K562 (cell line): ENCODE data around the gene DCAF17. TPM values are rescaled to one million over a fixed set of nuclear protein-coding genes. Genes with fewer than 3 reads are reported as not detected.

Source experiments
- BRD9 ChIP-seq: fragments of 450-650 bp; IDR thresholded peaks from 2 replicates; pipeline ENCODE4 v1.6.1; 2018; ENCODE audit warnings: low read depth; ENCODE audit not compliant: partially characterized antibody
- FOXJ2 ChIP-seq: fragments of 200-800 bp; sonication (Bioruptor generic); IDR thresholded peaks from 2 replicates; pipeline ENCODE4 v1.6.1; 2016; ENCODE audit warnings: missing genetic modification characterization, missing compliant biosample characterization
- HIVEP1 ChIP-seq: fragments of 250-450 bp; sonication (Bioruptor Pico); IDR thresholded peaks from 2 replicates; pipeline ENCODE4 v1.4.0; 2020; ENCODE audit warnings: mild to moderate bottlenecking
- MYBL2 ChIP-seq, 2 experiments: fragments of 450-650 bp in 1 of 2; sonication (generic) in 1 of 2; formaldehyde crosslinking in 1 of 2; IDR thresholded peaks; 2 replicates each; pipeline versions ENCODE4 v1.6.1 to v1.8.1; 2017 to 2022; ENCODE audit warnings: borderline replicate concordance in 1 of 2, inconsistent platforms in 1 of 2, low read depth in 1 of 2, mild to moderate bottlenecking in 1 of 2, missing genetic modification reagents in 1 of 2, moderate library complexity in 1 of 2
- NFRKB ChIP-seq: fragments of 450-650 bp; IDR thresholded peaks from 2 replicates; pipeline ENCODE4 v1.6.1; 2016; ENCODE audit warnings: low read depth
- PYGO2 ChIP-seq: fragments of 450-650 bp; IDR thresholded peaks from 2 replicates; pipeline ENCODE4 v1.6.1; 2016; ENCODE audit warnings: mild to moderate bottlenecking, missing genetic modification characterization, moderate library complexity, missing compliant biosample characterization
- TAF9B ChIP-seq: fragments of 450-650 bp; IDR thresholded peaks from 2 replicates; pipeline ENCODE4 v1.6.1; 2018; ENCODE audit warnings: mild to moderate bottlenecking; ENCODE audit not compliant: partially characterized antibody
- U2AF1 ChIP-seq: fragments of 200-400 bp; formaldehyde crosslinking; optimal IDR thresholded peaks from 2 replicates; pipeline ENCODE3; 2017; ENCODE audit warnings: mild to moderate bottlenecking, low read depth, low read length, moderate library complexity
- ZNF41 ChIP-seq: fragments of 250-450 bp; sonication (Bioruptor Pico); conservative IDR thresholded peaks from 2 replicates; pipeline ENCODE4 v1.4.0; 2020; ENCODE audit warnings: mild to moderate bottlenecking
- ZSCAN32 ChIP-seq: fragments of 450-650 bp; formaldehyde crosslinking; IDR thresholded peaks from 2 replicates; pipeline ENCODE4 v1.4.0; 2020; ENCODE audit warnings: mild to moderate bottlenecking, moderate library complexity
- polyA plus RNA-seq, 8 experiments: library from polyadenylated mRNA; depleted of rRNA in 4 of 8; stranded (reverse) in 5 of 8; unstranded in 3 of 8; fragments of >200 nt; fragmentation: Nextera tagmentation in 2 of 8; fragmentation: Illumina TruSeq in 1 of 8; extraction: Ambion mirVana in 2 of 8; extraction: Trizol in 1 of 8; gene quantifications; 2 replicates each; pipeline versions ENCODE4 v1.2.1 to v1.2.3, GENCODE V29; 2011 to 2014; ENCODE audit warnings: inconsistent platforms in 1 of 8, missing spikeins in 1 of 8
- total RNA-seq, 7 experiments: library from RNA; depleted of rRNA in 6 of 7; stranded (reverse); fragments of >200 nt in 6 of 7; fragmentation: Illumina TruSeq in 2 of 7; extraction: Trizol in 2 of 7; gene quantifications; 2 replicates each; pipeline versions ENCODE4 v1.2.1 to v1.2.3, GENCODE V29; 2011 to 2021; ENCODE audit warnings: low replicate concordance in 1 of 7
- TF ChIP-seq, protein P1 (sequence below), 2 experiments: fragments of 450-650 bp; IDR thresholded peaks; 2 replicates each; pipeline ENCODE4 v1.6.1; 2018; ENCODE audit warnings: mild to moderate bottlenecking in 2 of 2, low read depth in 1 of 2; ENCODE audit not compliant: partially characterized antibody in 2 of 2
- TF ChIP-seq, protein P2 (sequence below): sonication (generic); formaldehyde crosslinking; IDR thresholded peaks from 2 replicates; pipeline ENCODE4 v1.9.0; 2022; ENCODE audit warnings: mild to moderate bottlenecking, missing genetic modification reagents
- TF ChIP-seq, protein P3 (sequence below): fragments of 200-800 bp; sonication (Bioruptor generic); IDR thresholded peaks from 2 replicates; pipeline ENCODE4 v1.6.1; 2016; ENCODE audit warnings: missing genetic modification characterization, missing compliant biosample characterization
- TF ChIP-seq, protein P4 (sequence below): fragments of 450-650 bp; formaldehyde crosslinking; IDR thresholded peaks from 2 replicates; pipeline ENCODE4 v1.4.0; 2020; ENCODE audit warnings: mild to moderate bottlenecking, moderate library complexity
- TF ChIP-seq, protein P5 (sequence below): sonication (generic); formaldehyde crosslinking; IDR thresholded peaks from 2 replicates; pipeline ENCODE4 v1.8.1; 2023; ENCODE audit warnings: mild to moderate bottlenecking, missing genetic modification reagents, moderate library complexity

DCAF17 gene
- total and polyA plus RNA-seq, 9 of the 15 experiments (the other 6 are each of a cell fraction or from before 2014, with no cell fraction given): 10.0 to 38.5 (median 27.1) TPM

DNA sequence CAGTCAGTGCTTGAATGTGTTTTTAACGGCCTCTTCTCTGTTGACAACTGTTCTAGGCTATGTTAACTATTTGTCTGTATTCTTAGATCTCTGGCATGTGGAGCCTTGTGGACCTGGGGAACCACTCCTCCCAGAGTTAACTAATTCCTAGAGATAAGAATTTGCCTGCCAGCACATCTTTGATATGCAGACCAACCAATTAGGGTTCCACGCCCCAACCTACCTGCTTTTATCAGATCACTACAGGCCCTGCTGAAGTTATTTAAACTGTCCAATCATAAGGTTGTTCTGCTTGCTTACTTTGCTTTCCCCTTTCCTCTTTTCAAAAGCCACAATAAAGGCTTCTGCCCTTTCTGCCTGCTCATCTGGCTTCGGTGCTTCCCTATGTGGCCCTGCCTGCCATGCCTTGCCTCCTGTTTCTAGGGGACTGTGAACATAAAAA is 79.7 kb downstream of the DCAF17 start (continued):
- TF ChIP-seq, protein P1, sequence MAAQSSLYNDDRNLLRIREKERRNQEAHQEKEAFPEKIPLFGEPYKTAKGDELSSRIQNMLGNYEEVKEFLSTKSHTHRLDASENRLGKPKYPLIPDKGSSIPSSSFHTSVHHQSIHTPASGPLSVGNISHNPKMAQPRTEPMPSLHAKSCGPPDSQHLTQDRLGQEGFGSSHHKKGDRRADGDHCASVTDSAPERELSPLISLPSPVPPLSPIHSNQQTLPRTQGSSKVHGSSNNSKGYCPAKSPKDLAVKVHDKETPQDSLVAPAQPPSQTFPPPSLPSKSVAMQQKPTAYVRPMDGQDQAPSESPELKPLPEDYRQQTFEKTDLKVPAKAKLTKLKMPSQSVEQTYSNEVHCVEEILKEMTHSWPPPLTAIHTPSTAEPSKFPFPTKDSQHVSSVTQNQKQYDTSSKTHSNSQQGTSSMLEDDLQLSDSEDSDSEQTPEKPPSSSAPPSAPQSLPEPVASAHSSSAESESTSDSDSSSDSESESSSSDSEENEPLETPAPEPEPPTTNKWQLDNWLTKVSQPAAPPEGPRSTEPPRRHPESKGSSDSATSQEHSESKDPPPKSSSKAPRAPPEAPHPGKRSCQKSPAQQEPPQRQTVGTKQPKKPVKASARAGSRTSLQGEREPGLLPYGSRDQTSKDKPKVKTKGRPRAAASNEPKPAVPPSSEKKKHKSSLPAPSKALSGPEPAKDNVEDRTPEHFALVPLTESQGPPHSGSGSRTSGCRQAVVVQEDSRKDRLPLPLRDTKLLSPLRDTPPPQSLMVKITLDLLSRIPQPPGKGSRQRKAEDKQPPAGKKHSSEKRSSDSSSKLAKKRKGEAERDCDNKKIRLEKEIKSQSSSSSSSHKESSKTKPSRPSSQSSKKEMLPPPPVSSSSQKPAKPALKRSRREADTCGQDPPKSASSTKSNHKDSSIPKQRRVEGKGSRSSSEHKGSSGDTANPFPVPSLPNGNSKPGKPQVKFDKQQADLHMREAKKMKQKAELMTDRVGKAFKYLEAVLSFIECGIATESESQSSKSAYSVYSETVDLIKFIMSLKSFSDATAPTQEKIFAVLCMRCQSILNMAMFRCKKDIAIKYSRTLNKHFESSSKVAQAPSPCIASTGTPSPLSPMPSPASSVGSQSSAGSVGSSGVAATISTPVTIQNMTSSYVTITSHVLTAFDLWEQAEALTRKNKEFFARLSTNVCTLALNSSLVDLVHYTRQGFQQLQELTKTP (IDR thresholded peaks at IDR 0.05; ENCODE audit: low read depth in 1 of 2, partially characterized antibody in 2 of 2): peak in 1 of 2 experiments; percentile 30
- TF ChIP-seq FOXJ2 (tag) (no peak), U2AF1 (no peak), ZSCAN32 (CRISPR knock-in tag) (no peak), NFRKB (no peak), ZNF41 (CRISPR knock-in tag) (no peak), MYBL2 (IDR thresholded peaks at IDR 0.05; ENCODE audit: low read depth) (peak; percentile 94), MYBL2 (CRISPR knock-in tag; IDR thresholded peaks at IDR 0.05; ENCODE audit: borderline replicate concordance) (no peak), TAF9B (peak; percentile 33), BRD9 (peak; percentile 26), HIVEP1 (CRISPR knock-in tag) (no peak), PYGO2 (no peak)
- TF ChIP-seq, protein P2, sequence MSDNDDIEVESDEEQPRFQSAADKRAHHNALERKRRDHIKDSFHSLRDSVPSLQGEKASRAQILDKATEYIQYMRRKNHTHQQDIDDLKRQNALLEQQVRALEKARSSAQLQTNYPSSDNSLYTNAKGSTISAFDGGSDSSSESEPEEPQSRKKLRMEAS: no peak
- TF ChIP-seq, protein P3, sequence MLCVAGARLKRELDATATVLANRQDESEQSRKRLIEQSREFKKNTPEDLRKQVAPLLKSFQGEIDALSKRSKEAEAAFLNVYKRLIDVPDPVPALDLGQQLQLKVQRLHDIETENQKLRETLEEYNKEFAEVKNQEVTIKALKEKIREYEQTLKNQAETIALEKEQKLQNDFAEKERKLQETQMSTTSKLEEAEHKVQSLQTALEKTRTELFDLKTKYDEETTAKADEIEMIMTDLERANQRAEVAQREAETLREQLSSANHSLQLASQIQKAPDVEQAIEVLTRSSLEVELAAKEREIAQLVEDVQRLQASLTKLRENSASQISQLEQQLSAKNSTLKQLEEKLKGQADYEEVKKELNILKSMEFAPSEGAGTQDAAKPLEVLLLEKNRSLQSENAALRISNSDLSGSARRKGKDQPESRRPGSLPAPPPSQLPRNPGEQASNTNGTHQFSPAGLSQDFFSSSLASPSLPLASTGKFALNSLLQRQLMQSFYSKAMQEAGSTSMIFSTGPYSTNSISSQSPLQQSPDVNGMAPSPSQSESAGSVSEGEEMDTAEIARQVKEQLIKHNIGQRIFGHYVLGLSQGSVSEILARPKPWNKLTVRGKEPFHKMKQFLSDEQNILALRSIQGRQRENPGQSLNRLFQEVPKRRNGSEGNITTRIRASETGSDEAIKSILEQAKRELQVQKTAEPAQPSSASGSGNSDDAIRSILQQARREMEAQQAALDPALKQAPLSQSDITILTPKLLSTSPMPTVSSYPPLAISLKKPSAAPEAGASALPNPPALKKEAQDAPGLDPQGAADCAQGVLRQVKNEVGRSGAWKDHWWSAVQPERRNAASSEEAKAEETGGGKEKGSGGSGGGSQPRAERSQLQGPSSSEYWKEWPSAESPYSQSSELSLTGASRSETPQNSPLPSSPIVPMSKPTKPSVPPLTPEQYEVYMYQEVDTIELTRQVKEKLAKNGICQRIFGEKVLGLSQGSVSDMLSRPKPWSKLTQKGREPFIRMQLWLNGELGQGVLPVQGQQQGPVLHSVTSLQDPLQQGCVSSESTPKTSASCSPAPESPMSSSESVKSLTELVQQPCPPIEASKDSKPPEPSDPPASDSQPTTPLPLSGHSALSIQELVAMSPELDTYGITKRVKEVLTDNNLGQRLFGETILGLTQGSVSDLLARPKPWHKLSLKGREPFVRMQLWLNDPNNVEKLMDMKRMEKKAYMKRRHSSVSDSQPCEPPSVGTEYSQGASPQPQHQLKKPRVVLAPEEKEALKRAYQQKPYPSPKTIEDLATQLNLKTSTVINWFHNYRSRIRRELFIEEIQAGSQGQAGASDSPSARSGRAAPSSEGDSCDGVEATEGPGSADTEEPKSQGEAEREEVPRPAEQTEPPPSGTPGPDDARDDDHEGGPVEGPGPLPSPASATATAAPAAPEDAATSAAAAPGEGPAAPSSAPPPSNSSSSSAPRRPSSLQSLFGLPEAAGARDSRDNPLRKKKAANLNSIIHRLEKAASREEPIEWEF (CRISPR knock-in tag): no peak
- TF ChIP-seq, protein P4, sequence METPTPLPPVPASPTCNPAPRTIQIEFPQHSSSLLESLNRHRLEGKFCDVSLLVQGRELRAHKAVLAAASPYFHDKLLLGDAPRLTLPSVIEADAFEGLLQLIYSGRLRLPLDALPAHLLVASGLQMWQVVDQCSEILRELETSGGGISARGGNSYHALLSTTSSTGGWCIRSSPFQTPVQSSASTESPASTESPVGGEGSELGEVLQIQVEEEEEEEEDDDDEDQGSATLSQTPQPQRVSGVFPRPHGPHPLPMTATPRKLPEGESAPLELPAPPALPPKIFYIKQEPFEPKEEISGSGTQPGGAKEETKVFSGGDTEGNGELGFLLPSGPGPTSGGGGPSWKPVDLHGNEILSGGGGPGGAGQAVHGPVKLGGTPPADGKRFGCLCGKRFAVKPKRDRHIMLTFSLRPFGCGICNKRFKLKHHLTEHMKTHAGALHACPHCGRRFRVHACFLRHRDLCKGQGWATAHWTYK (CRISPR knock-in tag): no peak
- TF ChIP-seq, protein P5, sequence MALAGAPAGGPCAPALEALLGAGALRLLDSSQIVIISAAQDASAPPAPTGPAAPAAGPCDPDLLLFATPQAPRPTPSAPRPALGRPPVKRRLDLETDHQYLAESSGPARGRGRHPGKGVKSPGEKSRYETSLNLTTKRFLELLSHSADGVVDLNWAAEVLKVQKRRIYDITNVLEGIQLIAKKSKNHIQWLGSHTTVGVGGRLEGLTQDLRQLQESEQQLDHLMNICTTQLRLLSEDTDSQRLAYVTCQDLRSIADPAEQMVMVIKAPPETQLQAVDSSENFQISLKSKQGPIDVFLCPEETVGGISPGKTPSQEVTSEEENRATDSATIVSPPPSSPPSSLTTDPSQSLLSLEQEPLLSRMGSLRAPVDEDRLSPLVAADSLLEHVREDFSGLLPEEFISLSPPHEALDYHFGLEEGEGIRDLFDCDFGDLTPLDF (CRISPR knock-in tag): no peak
